GM12874 (cell line): ENCODE results near the gene ASCL5.

Experiments used
- CTCF ChIP-seq: IDR thresholded peaks from 2 replicates; pipeline ENCODE4 v1.5.1; 2011; ENCODE audit warnings: low read depth, mild to moderate bottlenecking, control low read depth, low read length, moderate library complexity; ENCODE audit not compliant: insufficient read depth

Gene ASCL5

GRCh38 chr1:201074018-201074417, 53.0 kb downstream of the ASCL5 start:
- no peak for TF ChIP-seq CTCF

- no peak for TF ChIP-seq CTCF
Measured at GRCh38 chr1:201072922-201073321, 54.1 kb downstream of the ASCL5 start.

- TF ChIP-seq CTCF = no peak
Measured at GRCh38 chr1:201072149-201072548, 54.8 kb downstream of the ASCL5 start.

GRCh38 chr1:201069636-201070035, 57.3 kb downstream of the ASCL5 start:
- no peak for TF ChIP-seq CTCF

- TF ChIP-seq CTCF = no peak
Measured at GRCh38 chr1:201068976-201069375, 58.0 kb downstream of the ASCL5 start.

GRCh38 chr1:201066986-201067385, 60.0 kb downstream of the ASCL5 start:
- no peak for TF ChIP-seq CTCF

- no peak for TF ChIP-seq CTCF
Measured at GRCh38 chr1:201065686-201066085, 61.3 kb downstream of the ASCL5 start.

- no peak for TF ChIP-seq CTCF
Measured at GRCh38 chr1:201064806-201065205, 62.2 kb downstream of the ASCL5 start.
